CD4-positive, alpha-beta T cell treated with Interleukin-17A for 4 hours (primary cell): ENCODE measurements around the gene NCOA3.

ENCODE experiments used
- DNase-seq: peaks from one replicate; pipeline ENCODE4 v3.0.0-alpha.2; 2020; ENCODE audit warnings: mixed read lengths

The NCOA3 gene

GRCh38 chr20:47684306-47685080 is 182.8 kb downstream of the NCOA3 start:
- no peak for DNase-seq

DNA sequence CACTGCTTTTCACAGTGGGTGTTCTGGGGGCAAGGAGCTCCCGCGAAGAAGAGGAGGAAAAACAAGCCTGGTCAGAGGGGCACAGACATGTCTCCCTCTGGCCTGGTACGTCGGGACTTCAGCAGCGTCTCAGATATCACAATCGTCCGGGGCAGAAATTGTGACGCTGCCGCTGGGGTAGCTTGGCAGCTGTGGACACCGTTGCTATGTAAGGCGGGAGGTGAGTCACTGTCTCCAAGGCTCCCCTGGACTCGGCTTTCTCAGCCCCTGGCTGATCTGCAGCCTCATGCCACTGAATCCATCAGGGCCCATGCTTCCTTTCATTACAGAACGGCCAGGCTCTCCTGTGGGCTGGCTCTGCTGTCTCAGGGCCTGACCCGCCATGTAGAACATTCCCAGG is 184.9 kb downstream of the NCOA3 start:
- DNase-seq: no peak

- no peak for DNase-seq
Measured at GRCh38 chr20:47687095-47687987, 185.7 kb downstream of the NCOA3 start.

- DNase-seq: no peak
Measured at GRCh38 chr20:47688385-47689381, 187.0 kb downstream of the NCOA3 start.

- no peak for DNase-seq
Measured at GRCh38 chr20:47689731-47690130, 188.0 kb downstream of the NCOA3 start.

- DNase-seq: no peak
Measured at GRCh38 chr20:47691625-47692024, 189.9 kb downstream of the NCOA3 start.

- no peak for DNase-seq
Measured at GRCh38 chr20:47694021-47694818, 192.5 kb downstream of the NCOA3 start.

DNA sequence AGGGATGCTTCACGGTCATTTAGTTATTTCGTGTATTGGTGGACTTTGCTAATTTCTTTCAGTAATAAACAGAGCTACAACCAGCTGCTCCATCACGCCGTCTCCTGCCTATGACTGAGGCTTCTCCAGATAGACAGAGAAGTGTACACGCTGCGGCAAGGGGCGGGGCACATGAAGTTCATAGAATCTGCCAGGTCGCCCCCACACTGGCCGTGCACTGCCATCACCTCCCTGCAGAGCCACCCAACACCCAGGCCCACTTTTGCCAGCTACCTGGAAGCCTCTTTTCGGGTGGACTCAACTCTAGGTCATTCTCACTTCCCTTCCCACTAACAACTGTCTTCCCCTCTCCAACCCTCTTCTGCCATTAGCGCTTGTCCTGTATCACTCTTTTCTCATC is 195.2 kb downstream of the NCOA3 start:
- no peak for DNase-seq

DNA sequence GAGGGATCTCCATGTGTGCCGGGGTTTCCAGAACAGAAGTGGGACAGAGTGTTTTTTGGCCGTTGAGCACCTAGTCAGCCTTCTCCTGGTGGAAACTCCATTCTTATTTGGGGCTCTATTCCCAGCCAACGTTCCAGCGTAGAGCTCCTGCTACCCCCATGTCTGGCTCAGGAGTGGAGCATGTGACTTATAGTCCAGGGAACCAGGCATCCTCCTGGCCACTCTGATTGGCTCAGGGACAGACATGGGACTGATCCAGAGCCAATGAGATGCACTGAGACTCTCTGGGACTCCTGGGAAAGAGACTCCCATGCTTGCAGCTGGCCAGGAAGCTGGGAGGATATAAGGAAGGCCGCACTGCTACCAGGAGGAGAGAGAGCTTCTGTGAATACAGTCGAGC is 196.5 kb downstream of the NCOA3 start:
- no peak for DNase-seq

DNA sequence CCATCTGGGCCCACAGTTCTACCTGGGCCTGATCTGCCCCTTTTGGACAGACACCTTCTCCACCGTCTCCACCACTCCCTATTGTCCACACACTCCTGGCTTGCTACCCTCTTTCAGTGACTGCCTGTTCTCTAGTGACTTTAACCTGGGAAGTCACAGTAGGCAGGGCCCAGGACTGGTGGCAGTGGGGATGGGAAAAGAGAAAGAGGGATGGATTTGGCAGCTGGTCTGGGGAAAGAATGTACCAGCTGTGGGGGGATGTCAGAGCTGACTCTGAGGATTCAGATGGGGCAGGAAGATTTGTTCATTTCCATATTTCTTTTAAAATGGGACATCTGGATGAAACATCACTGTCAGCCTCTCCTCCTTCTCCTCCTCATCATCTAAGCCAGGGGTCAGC is 198.1 kb downstream of the NCOA3 start:
- no peak for DNase-seq

GRCh38 chr20:47700327-47700726 is 198.6 kb downstream of the NCOA3 start:
- no peak for DNase-seq

- DNase-seq: no peak
Measured at GRCh38 chr20:47701612-47702011, 199.9 kb downstream of the NCOA3 start.

- no peak for DNase-seq
Measured at GRCh38 chr20:47703748-47704147, 202.1 kb downstream of the NCOA3 start.

DNA sequence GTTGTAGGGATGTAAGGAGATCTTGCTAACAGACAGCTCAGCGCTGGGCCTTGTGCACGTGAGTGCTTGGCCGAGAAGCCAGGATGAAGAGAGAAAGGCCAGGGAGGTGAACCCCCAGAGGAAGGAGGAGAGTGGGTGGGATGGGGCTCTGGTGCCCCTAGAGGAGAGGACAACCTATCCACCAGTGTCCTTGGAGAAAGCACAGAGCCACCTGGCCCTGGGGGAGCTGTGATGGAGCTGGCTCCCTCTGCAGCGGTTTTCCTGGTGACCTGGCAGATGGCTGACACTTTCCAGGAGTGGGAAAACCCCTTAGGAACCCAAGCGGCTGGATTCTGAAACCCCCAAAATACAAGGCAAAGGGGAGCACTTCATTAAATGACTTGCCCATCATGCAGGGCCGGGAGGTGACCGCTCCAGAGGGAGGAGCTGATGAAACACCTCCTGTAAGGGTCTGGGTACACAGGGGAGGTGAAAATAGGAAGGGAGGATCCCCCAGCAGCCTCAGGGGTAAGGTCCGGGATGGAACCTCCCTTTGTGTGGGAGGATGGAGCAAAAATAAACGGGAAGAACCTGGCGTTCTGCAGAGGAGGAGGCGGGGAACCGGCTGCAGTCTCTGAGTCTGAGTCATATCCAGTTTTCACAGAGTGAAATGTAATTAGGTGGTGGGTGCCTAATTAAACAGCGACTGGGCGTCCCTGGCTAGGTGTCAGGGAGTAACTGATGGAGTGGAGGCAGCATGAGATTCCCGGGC is 203.2 kb downstream of the NCOA3 start:
- no peak for DNase-seq

GRCh38 chr20:47705497-47705856 is 203.8 kb downstream of the NCOA3 start:
- no peak for DNase-seq

- DNase-seq: no peak
Measured at GRCh38 chr20:47706345-47706744, 204.7 kb downstream of the NCOA3 start.
